ENCODE data around the gene ANXA8. TPM values are rescaled to one million over a fixed set of nuclear protein-coding genes. Genes with fewer than 3 reads are reported as not detected.

The ANXA8 gene
- total RNA-seq, 6 experiments from 2014 or later = 0.38 to 1.7 (median 0.72) TPM

DNA sequence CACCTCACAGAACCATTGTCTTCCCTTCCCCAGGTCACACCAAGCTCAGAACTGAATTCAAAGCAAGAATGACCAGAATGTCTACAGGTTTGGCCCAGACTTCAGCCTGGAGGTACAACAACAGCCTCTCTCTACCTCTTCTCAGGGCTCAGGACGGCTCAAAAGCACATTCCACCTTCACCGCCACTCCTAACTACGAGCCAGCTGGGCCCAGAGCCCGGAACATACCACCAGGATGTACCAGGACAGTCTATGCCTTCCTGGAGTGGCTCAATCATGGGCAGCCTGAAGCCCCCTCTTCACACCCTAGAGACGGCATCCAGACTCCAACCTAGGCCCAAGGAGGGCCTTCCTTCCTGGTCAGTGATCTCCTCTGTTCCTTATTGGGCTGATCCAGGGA, 41.6 kb downstream of the ANXA8 start:
- DNase-seq (no peak), ATAC-seq (no peak)
- H3K4me3 ChIP-seq = no peak overlapping the region
- intact Hi-C loops (cut with DNase I) = no loop called here
- H3K9me3 ChIP-seq = no peaks in the 10 kb centered on the region
- no peak overlapping the region for H3K27ac ChIP-seq
- H3K27me3 ChIP-seq = no peaks in the 10 kb centered on the region
- no peaks in the 10 kb centered on the region for H3K36me3 ChIP-seq
- no peak for TF ChIP-seq CTCF (IDR thresholded peaks at IDR 0.05)
- TF ChIP-seq POLR2A (IDR thresholded peaks at IDR 0.05) = no peak
- 61% methylated on average over 3 of the region's 5 CpGs for WGBS (ENCODE audit: insufficient coverage, low coverage, low lambda C conversion rate, missing lambda C conversion rate)
- H3K4me1 ChIP-seq = no peaks in the 10 kb centered on the region

DNA sequence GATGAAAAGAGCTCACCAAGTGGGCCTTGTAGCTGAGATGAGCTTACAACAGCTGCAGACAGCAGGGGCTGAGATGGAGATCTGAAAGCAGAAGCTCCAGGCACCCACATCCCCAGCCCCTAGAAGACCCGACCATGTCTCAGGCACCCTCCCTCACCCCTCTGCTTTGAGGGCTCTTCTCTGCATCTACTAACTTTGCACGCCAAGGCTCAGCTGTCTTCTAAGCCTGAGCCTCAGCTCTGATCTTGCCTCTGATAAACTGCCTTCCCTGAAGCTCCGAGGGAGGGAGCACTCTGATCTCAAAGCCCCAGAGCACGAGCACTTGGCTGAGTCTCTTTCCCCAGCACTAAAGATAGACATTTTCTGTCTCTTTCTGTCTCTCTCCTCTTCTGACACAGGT, 42.0 kb downstream of the ANXA8 start:
- no peak for DNase-seq
- Histone ChIP-seq H3K9me3 (no peaks in the 10 kb centered on the region), H3K4me3 (no peak overlapping the region), H3K36me3 (no peaks in the 10 kb centered on the region), H3K27me3 (no peaks in the 10 kb centered on the region), H3K27ac (no peak overlapping the region), H3K4me1 (no peaks in the 10 kb centered on the region)
- WGBS (ENCODE audit: insufficient coverage, low coverage, low lambda C conversion rate, missing lambda C conversion rate) = 67% methylated on average over 1 of the region's 4 CpGs
- no peak for ATAC-seq
- TF ChIP-seq CTCF (IDR thresholded peaks at IDR 0.05) (no peak), POLR2A (IDR thresholded peaks at IDR 0.05) (no peak)
- intact Hi-C loops (cut with DNase I) = no loop called here

DNA sequence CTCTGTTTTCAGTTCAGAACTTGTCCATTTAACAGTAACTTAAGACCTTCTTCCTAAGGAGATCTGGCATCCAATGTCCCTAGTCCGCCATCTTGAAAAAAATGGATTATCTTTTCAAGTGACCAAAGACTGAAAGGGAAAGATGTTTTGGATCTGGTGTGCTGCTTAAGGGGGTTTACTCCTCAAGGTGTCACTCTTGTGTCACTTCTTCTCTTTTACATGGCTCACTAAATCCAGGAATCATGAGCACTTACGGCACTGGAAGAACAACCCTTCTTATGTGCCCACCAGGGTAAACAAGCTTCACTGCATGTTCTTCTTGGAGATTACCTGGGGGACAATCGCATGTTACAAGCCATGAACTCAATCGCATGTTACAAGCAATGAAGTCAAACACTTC, 43.7 kb downstream of the ANXA8 start:
- ATAC-seq = no peak
- WGBS (ENCODE audit: insufficient coverage, low coverage, low lambda C conversion rate, missing lambda C conversion rate) = 56% methylated on average over 4 of the region's 4 CpGs
- TF ChIP-seq CTCF (IDR thresholded peaks at IDR 0.05) (no peak), POLR2A (IDR thresholded peaks at IDR 0.05) (no peak)

GRCh38 chr10:47438857-47439474, 44.9 kb downstream of the ANXA8 start:
- Histone ChIP-seq H3K27me3 (no peaks in the 10 kb centered on the region), H3K9me3 (no peaks in the 10 kb centered on the region), H3K36me3 (no peaks in the 10 kb centered on the region), H3K4me1 (no peaks in the 10 kb centered on the region), H3K4me3 (no peak overlapping the region), H3K27ac (no peak overlapping the region)
- peak; percentile 97 to 100 (median 98) for ATAC-seq
- DNase-seq = peak in 2 of 3 donors; percentile 63 to 70
- TF ChIP-seq CTCF (IDR thresholded peaks at IDR 0.05) = peak; percentile 48 to 66 (median 58)
- TF ChIP-seq POLR2A (IDR thresholded peaks at IDR 0.05) = no peak
- 52% methylated on average over 4 of the region's 6 CpGs for WGBS (ENCODE audit: insufficient coverage, low coverage, low lambda C conversion rate, missing lambda C conversion rate)
- intact Hi-C loops (cut with DNase I) = no loop called here

More for the DNA sequence above, 43.7 kb downstream of the ANXA8 start:
- Histone ChIP-seq H3K27me3 (no peaks in the 10 kb centered on the region), H3K4me3 (no peak overlapping the region), H3K36me3 (no peaks in the 10 kb centered on the region), H3K27ac (no peak overlapping the region), H3K4me1 (no peaks in the 10 kb centered on the region), H3K9me3 (no peaks in the 10 kb centered on the region)
- DNase-seq = no peak
- intact Hi-C loops (cut with DNase I) = no loop called here

GRCh38 chr10:47435081-47435480, 48.8 kb downstream of the ANXA8 start:
- no peak overlapping the region for H3K27ac ChIP-seq
- no peak for DNase-seq
- ATAC-seq = no peak
- no peaks in the 10 kb centered on the region for H3K36me3 ChIP-seq
- no peaks in the 10 kb centered on the region for H3K27me3 ChIP-seq
- H3K9me3 ChIP-seq = no peaks in the 10 kb centered on the region
- H3K4me3 ChIP-seq = no peak overlapping the region
- TF ChIP-seq CTCF (IDR thresholded peaks at IDR 0.05) (no peak), POLR2A (IDR thresholded peaks at IDR 0.05) (no peak)
- intact Hi-C loops (cut with DNase I) = no loop called here
- no peaks in the 10 kb centered on the region for H3K4me1 ChIP-seq
